Activated T-cell treated with anti-CD3 and anti-CD28 coated beads, Interleukin-2, amount 50 U/mL, for 24 hours (primary cell): ENCODE data around the gene IL17REL.
"Not testable (repeated sequence)": the region's sequence is repeated elsewhere in the genome, so short reads cannot be mapped to it uniquely, and the experiment has no call there.

ENCODE experiments used
- DNase-seq: peaks from one replicate; pipeline ENCODE4 v3.0.0-alpha.2; 2020
- H3K27ac Mint-ChIP-seq: 2 replicates; pipeline ENCODE4 v1.8.0; 2020; ENCODE audit warnings: mild to moderate bottlenecking, mixed read lengths
- H3K27me3 Mint-ChIP-seq: 2 replicates; pipeline ENCODE4 v1.8.0; 2020; ENCODE audit warnings: mixed read lengths
- H3K36me3 Mint-ChIP-seq: 2 replicates; pipeline ENCODE4 v1.8.0; 2020; ENCODE audit warnings: low read depth, mixed read lengths
- H3K4me1 Mint-ChIP-seq: 2 replicates; pipeline ENCODE4 v1.8.0; 2020; ENCODE audit warnings: low read depth, mixed read lengths
- H3K4me3 Mint-ChIP-seq: 2 replicates; pipeline ENCODE4 v1.8.0; 2020; ENCODE audit warnings: mild to moderate bottlenecking, moderate library complexity, mixed read lengths
- H3K9me3 Mint-ChIP-seq: 2 replicates; pipeline ENCODE4 v1.8.0; 2020; ENCODE audit warnings: mixed read lengths

The IL17REL gene

DNA sequence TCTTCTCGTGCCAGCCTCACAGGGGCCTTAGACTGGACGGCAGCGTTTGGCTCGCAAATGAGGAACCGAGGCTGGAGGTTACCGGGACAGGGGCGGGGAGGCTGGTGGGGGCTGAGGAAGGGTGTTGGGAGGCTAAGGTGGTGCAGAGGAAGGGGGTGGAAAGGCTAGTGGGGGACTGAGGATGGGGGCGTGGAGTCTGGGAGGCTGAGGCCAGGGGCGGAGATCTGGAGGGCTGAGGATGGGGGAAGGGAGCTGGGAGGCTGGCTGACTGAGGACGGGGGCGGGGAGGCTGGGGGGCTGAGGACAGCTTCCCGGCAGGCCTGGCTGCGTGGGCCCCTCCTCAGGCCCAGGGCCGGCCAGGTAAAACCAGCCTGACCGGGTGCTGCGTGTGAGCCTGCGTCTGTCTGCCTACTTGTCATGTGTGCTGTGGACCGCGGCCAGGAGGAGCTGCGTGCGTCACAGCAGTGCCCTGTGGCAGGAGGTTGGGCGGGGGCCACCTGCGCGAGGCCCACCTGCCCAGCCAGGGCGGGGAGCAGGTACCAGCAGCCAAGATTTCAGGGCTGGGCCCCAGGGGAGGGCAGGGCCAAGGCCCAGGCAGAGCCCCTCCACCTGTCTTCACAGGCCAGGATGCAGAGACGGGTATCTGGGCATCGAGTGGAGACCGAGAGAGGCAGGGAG, 61.4 kb downstream of the IL17REL start:
- peaks cover 11% of the 10 kb centered on the region for H3K4me1 Mint-ChIP-seq
- peak; percentile 72 for DNase-seq
- H3K4me3 Mint-ChIP-seq, result no peak overlapping the region
- peak overlapping the region; percentile 68 for H3K27ac Mint-ChIP-seq
- no peaks in the 10 kb centered on the region for H3K9me3 Mint-ChIP-seq
- H3K36me3 Mint-ChIP-seq, result no peaks in the 10 kb centered on the region
- no peaks in the 10 kb centered on the region for H3K27me3 Mint-ChIP-seq

DNA sequence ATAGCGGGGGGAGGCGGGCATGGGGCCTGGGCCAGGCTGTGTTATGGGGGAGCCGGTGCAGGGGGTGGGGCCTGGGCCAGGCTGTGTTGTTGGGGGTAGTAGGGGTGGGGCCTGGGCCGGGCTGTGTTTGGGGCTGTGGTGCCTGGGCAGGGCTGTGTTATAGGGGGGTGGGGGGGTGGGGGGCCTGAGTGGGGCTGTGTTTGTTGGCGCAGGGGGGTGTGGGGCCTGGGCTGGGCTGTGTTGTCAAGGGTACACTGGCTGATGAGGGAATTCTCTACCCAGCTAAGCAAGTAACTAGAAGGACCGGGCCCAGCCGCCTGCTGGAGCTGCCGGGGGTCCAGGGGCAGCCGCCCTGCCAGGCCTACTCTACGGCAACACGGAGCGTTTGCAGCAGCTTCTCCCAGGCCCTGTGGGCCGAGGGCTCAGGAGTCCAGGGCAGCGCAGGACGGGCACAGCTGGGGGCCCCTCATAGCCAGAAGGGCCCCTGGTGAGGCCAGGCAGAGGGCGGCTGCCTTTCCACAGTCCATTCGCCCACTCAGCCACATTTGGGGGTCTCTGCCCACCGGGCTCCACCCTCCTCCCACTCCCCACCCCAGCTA, 62.1 kb downstream of the IL17REL start:
- Mint-ChIP-seq H3K9me3 (no peaks in the 10 kb centered on the region), H3K36me3 (no peaks in the 10 kb centered on the region), H3K27ac (peak overlapping the region; percentile 68), H3K4me1 (peaks cover 16% of the 10 kb centered on the region), H3K4me3 (no peak overlapping the region), H3K27me3 (no peaks in the 10 kb centered on the region)
- DNase-seq, result no peak

- Mint-ChIP-seq H3K4me1 (peaks cover 17% of the 10 kb centered on the region), H3K36me3 (no peaks in the 10 kb centered on the region), H3K27me3 (no peaks in the 10 kb centered on the region), H3K27ac (peak overlapping the region; percentile 37), H3K4me3 (no peak overlapping the region), H3K9me3 (no peaks in the 10 kb centered on the region)
- DNase-seq, result no peak
Observed at GRCh38 chr22:49949914-49950292, 62.7 kb downstream of the IL17REL start.

DNA sequence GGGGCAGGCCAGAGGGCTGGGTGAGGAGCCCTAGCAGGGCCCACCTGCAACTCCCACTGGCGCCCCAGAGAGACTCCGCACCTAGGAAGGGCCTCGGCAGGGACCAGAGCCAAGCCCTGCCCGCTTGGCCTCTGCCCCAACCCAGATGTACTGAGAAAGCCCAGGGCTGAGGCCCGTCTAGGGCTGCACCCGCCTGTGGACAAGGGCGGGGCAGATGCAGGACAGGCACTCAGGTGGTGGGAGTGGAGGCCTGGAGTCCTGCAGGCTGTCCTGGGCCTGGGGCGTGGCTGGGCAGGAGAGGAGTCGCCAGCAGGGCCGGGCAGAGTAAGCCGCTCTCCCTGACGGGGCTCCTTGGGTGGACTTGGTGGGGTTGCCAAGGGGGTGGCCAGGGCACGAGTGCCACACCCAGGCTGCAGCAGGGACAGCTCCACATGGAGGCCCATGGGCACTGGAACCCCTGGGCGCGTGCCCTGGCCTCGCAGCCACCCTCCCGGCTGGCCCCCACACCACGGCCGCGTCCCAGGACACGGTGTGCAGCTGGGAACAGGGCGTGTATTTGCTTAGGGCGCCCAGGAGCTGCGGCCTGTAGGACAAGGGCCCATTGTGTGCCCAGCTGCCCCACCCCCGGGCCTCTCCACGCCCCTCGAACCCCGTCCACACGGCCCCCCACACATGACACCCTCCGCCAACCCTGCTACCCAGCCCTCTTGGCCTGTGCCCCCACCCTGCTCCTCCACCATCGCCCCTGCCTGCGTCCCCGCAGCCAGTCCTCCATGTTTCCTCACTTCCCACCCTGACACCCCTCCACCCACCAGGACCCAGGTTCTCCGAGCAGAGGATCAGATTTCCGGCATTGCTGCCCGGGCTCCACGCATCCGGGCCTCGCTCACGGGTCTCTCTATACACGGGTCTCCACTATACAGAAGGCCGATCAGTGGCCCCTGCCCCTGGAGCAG, 63.3 kb downstream of the IL17REL start:
- Mint-ChIP-seq H3K9me3 (no peaks in the 10 kb centered on the region), H3K4me1 (peaks cover 19% of the 10 kb centered on the region), H3K27ac (peak overlapping the region; percentile 37), H3K27me3 (no peaks in the 10 kb centered on the region), H3K36me3 (no peaks in the 10 kb centered on the region), H3K4me3 (no peak overlapping the region)
- DNase-seq, result no peak

GRCh38 chr22:49948116-49948957, 64.2 kb downstream of the IL17REL start:
- H3K27ac Mint-ChIP-seq, result no peak overlapping the region
- H3K27me3 Mint-ChIP-seq, result no peaks in the 10 kb centered on the region
- H3K9me3 Mint-ChIP-seq, result no peaks in the 10 kb centered on the region
- no peak overlapping the region for H3K4me3 Mint-ChIP-seq
- DNase-seq, result no peak
- H3K4me1 Mint-ChIP-seq, result peaks cover 19% of the 10 kb centered on the region
- no peaks in the 10 kb centered on the region for H3K36me3 Mint-ChIP-seq

GRCh38 chr22:49947296-49947622, 65.3 kb downstream of the IL17REL start:
- Mint-ChIP-seq H3K27me3 (no peaks in the 10 kb centered on the region), H3K9me3 (no peaks in the 10 kb centered on the region), H3K36me3 (no peaks in the 10 kb centered on the region), H3K27ac (no peak overlapping the region), H3K4me1 (peaks cover 16% of the 10 kb centered on the region), H3K4me3 (no peak overlapping the region)
- DNase-seq, result no peak

DNA sequence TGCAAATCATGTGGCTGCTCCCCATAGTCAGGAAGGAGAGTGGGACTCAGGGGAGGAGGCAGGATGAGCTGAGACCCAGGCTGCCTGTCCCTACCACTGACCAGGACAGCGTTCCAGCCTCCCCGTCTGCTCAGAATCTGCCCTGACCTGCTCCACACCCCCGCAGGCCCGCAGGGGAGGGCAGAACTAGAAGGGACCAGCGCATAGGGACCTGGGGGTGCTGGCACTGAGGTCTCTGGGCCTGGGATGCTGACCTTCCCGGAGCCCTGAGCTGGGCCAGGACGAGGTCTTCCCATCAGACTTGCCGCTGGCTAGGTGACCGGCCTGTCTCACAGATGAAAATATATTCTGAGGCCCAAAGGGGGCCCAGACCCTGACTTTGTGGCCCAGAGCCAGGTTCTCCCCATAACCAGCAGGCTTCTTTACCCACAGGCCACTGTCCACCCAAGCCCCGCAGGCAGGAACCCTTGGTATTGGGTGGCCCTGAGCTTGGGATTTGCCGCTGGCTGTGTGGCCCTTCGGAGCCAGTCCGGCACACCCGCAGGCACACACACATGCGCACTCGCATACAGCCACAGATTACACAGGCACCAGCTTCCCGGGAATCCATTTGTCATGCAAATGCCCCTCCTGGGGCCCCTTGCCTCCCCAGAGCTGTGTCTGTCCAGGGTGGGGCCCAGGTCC, 65.8 kb downstream of the IL17REL start:
- H3K36me3 Mint-ChIP-seq, result no peaks in the 10 kb centered on the region
- H3K27ac Mint-ChIP-seq, result peak overlapping the region; percentile 63
- H3K4me1 Mint-ChIP-seq, result peaks cover 13% of the 10 kb centered on the region
- no peak overlapping the region for H3K4me3 Mint-ChIP-seq
- H3K9me3 Mint-ChIP-seq, result no peaks in the 10 kb centered on the region
- DNase-seq, result no peak
- no peaks in the 10 kb centered on the region for H3K27me3 Mint-ChIP-seq

DNA sequence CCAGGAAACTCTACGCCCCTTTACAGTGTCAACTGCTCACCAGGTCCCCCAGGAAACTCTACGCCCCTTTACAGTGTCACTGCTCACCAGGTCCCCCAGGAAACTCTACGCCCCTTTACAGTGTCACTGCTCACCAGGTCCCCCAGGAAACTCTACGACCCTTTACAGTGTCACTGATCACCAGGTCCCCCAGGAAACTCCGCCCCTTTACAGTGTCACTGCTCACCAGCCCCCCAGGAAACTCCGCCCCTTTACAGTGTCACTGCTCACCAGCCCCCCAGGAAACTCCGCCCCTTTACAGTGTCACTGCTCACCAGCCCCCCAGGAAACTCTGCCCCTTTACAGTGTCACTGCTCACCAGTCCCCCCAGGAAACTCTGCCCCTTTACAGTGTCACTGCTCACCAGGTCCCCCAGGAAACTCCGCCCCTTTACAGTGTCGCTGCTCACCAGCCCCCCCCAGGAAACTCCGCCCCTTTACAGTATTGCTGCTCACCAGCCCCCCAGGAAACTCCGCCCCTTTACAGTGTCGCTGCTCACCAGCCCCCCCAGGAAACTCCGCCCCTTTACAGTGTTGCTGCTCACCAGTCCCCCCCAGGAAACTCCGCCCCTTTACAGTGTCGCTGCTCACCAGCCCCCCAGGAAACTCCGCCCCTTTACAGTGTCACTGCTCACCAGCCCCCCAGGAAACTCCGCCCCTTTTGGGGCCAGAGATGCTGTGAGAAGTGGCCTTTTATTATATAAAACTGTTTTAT, 67.3 kb downstream of the IL17REL start:
- peak overlapping the region; percentile 87 for H3K27ac Mint-ChIP-seq
- not testable (repeated sequence) for H3K27me3 Mint-ChIP-seq, H3K4me1 Mint-ChIP-seq, H3K4me3 Mint-ChIP-seq, H3K9me3 Mint-ChIP-seq, H3K36me3 Mint-ChIP-seq
- peak; percentile 61 for DNase-seq
